Thoracic aorta (tissue), 2 donors: ENCODE measurements around the gene PET100. TPM values are rescaled to one million over a fixed set of nuclear protein-coding genes. Genes with fewer than 3 reads are reported as not detected.

Experiments used
- ATAC-seq: fragments of 150-250 bp; one replicate; pipeline ENCODE4 v1.8.0; 2017; ENCODE audit warnings: low read depth; ENCODE audit not compliant: insufficient number of reproducible peaks, low FRiP score
- DNase-seq: peaks from one replicate; pipeline ENCODE4 v3.0.0-alpha.2; 2020; ENCODE audit warnings: low spot score
- H3K27ac ChIP-seq, 2 donors: fragments of 200-600 bp; sonication (generic); 1 replicate in 1 of 2; 2 replicates in 1 of 2; pipeline ENCODE4 v1.5.1; 2016; ENCODE audit warnings: mild to moderate bottlenecking in 2 of 2, moderate library complexity in 2 of 2
- H3K27me3 ChIP-seq: fragments of 200-600 bp; sonication (generic); replicated peaks from 2 replicates; pipeline ENCODE4 v1.6.0; 2016; ENCODE audit warnings: mild to moderate bottlenecking; ENCODE audit not compliant: insufficient read depth
- H3K36me3 ChIP-seq: fragments of 200-600 bp; sonication (generic); one replicate; pipeline ENCODE4 v1.5.1; 2016
- H3K4me1 ChIP-seq, 2 donors: fragments of 200-600 bp; sonication (generic); 1 replicate in 1 of 2; 2 replicates in 1 of 2; pipeline versions ENCODE4 v1.5.1 to v1.6.0; 2016; ENCODE audit warnings: low read depth in 2 of 2, mild to moderate bottlenecking in 1 of 2; ENCODE audit not compliant: control insufficient read depth in 1 of 2
- H3K4me3 ChIP-seq: fragments of 200-600 bp; sonication (generic); 2 replicates; pipeline ENCODE4 v1.5.1; 2016; ENCODE audit warnings: mild to moderate bottlenecking
- H3K9me3 ChIP-seq: fragments of 200-600 bp; sonication (generic); 2 replicates; pipeline ENCODE4 v1.5.1; 2016
- CTCF ChIP-seq: fragments of 200-600 bp; sonication (generic); IDR thresholded peaks from one replicate; pipeline ENCODE4 v1.5.1; 2019; ENCODE audit warnings: antibody characterized with exemption
- total RNA-seq, 2 donors: library from RNA; depleted of rRNA; stranded (reverse); fragments of >200 nt; gene quantifications; one replicate each; pipeline versions ENCODE4 v1.1.0 to v1.2.3, GENCODE V29; 2016

The PET100 gene
- total RNA-seq, 2 donors from 2014 or later = 4.5 to 11.9 TPM

- DNase-seq (no peak), ATAC-seq (no peak)
- H3K36me3 ChIP-seq = no peaks in the 10 kb centered on the region
- no peak for TF ChIP-seq CTCF
- no peak overlapping the region for H3K4me3 ChIP-seq
- H3K4me1 ChIP-seq = no peaks in the 10 kb centered on the region
- H3K27me3 ChIP-seq = no peaks in the 10 kb centered on the region
- no peak overlapping the region for H3K27ac ChIP-seq
- no peaks in the 10 kb centered on the region for H3K9me3 ChIP-seq
Measured at GRCh38 chr19:7602935-7603497, 26.6 kb upstream of the PET100 start.

- no peak for TF ChIP-seq CTCF
- no peaks in the 10 kb centered on the region for H3K9me3 ChIP-seq
- H3K4me1 ChIP-seq = no peaks in the 10 kb centered on the region
- DNase-seq (no peak), ATAC-seq (no peak)
- H3K27ac ChIP-seq = no peak overlapping the region
- H3K27me3 ChIP-seq = no peaks in the 10 kb centered on the region
- H3K36me3 ChIP-seq = no peaks in the 10 kb centered on the region
- no peak overlapping the region for H3K4me3 ChIP-seq
Measured at GRCh38 chr19:7603919-7604318, 25.7 kb upstream of the PET100 start.

GRCh38 chr19:7605490-7606222 lies 23.9 kb upstream of the PET100 start:
- Histone ChIP-seq H3K27ac (no peak overlapping the region), H3K9me3 (no peaks in the 10 kb centered on the region), H3K36me3 (no peaks in the 10 kb centered on the region), H3K4me1 (no peaks in the 10 kb centered on the region), H3K4me3 (no peak overlapping the region), H3K27me3 (no peaks in the 10 kb centered on the region)
- DNase-seq (no peak), ATAC-seq (no peak)
- no peak for TF ChIP-seq CTCF

- Histone ChIP-seq H3K36me3 (no peaks in the 10 kb centered on the region), H3K4me1 (no peaks in the 10 kb centered on the region), H3K27ac (no peak overlapping the region), H3K9me3 (no peaks in the 10 kb centered on the region), H3K27me3 (no peaks in the 10 kb centered on the region), H3K4me3 (no peak overlapping the region)
- DNase-seq (no peak), ATAC-seq (no peak)
- no peak for TF ChIP-seq CTCF
Measured at GRCh38 chr19:7606289-7606688, 23.3 kb upstream of the PET100 start.

- Histone ChIP-seq H3K27ac (no peak overlapping the region), H3K27me3 (no peaks in the 10 kb centered on the region), H3K4me3 (no peak overlapping the region), H3K36me3 (no peaks in the 10 kb centered on the region), H3K9me3 (no peaks in the 10 kb centered on the region), H3K4me1 (no peaks in the 10 kb centered on the region)
- DNase-seq = no peak
- no peak for TF ChIP-seq CTCF
- ATAC-seq = no peak
Measured at GRCh38 chr19:7607212-7607873, 22.2 kb upstream of the PET100 start.
